ENCODE results near the gene PLXNA2.

The PLXNA2 gene

DNA sequence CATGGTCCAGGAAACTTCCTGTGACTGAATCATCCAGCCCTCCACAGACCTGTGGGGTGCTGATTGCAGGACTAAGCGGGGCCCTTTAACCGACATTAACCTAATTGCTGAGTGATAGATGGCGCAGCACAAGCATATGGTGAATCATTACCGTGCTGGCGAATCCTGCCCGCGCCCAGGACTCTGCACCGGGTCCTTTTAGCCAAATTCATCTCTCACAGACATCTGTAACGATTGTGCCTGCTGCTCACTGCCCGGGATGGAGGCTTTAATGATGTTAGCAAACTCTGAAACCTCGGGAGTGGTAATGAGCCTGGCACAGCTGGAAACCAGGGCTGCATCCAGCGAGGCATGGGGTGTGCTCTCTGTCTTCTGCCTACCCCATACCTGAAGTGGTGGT is 185.9 kb downstream of the PLXNA2 start:
- DNase-seq, result no peak

DNA sequence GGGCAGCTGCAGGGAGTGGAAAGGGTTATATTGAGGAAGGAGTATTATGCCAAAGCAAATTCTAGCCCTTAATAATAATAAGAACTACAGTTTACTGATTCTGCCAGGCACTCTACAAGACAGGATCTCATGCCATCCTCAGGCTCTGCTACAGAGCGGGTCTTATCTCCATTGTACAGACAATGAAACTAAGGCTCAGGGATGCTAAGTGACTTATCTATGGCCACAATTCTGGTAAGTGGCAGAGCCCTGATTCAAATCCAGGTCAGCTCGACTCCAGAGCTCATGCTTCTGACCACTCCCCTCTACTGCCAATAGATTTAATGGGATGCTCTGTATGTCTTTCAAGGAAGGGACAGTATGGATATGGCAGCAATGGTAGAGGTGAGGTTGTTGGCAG is 187.1 kb downstream of the PLXNA2 start:
- no peak for DNase-seq

DNA sequence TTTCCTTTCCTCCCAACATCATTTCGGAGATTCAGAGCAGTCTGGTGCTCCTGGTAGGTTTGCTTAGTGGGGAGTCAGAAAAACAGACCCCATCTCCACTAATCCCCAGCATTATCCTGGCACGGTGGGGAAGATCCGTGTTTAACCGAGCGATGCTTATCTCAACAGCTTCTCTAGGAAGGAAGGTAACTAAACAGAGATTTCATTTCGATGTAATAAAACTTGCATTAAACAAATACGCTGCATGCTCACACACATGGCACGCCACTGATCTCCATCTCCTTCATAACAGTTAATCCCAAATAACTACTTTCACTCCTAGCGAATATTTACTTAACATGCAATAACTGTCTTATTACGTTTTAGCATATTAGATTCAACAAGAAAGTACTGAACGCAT is 188.6 kb downstream of the PLXNA2 start:
- DNase-seq, result no peak

DNA sequence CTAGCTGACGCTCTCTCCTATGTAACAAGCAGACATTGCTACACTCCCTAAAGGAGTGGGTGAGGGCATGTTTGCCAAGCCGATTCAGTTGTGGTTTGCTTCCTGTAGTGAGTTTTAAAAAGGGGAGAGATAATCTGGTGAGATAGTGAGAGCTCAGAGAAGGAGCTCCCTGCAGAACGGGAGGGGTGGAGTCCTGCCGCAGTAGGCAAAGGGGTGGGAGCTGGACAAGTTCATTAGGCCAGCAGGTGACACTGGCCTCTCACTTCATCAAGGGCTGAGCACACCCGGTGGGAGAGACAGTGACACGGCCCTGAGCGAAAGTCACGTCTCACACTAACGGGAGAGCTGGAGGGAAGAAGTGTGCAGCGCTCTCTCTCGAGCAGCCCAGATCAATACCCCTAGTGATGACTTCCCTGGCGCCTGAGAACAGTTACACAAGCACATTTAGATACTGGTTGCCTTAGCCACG is 189.2 kb downstream of the PLXNA2 start:
- no peak for DNase-seq

DNA sequence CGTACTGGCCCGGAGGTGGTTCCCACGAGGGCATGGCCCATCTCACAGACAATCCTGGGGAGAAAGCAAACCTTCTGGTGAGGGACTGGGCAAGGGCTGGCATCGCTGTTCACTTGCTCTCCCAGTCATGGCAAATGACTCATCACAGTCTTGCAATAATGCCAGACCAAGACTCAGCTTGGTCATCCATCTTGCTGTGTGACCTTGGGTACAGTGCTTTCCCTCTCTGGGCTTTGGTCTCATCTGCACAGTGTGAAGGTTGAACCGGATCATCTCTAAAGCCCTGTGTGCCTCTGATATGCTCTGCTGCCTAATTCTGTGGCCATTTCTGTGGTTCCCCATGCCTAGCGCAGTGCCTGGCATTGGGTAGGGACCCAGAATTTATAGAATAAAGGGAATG is 189.7 kb downstream of the PLXNA2 start:
- no peak for DNase-seq

DNA sequence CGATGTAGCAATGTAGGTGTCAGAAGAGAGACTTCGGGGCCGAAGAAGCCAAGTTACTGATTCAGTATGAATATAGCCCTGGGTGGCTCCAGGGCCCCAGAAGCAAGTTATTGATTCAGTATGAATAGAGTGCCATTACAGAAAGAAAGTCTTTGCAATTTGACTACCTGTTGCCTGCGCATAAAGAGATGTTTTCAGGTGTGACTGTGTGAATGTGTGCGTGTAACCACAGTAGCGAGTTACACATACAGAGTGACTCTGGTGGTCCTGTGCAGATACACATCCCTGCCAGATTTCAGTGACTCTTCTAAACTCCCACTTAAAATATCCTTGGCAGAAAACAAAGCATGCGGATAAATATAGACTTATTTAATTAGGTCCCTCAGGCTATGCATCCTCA is 190.5 kb downstream of the PLXNA2 start:
- no peak for DNase-seq

DNA sequence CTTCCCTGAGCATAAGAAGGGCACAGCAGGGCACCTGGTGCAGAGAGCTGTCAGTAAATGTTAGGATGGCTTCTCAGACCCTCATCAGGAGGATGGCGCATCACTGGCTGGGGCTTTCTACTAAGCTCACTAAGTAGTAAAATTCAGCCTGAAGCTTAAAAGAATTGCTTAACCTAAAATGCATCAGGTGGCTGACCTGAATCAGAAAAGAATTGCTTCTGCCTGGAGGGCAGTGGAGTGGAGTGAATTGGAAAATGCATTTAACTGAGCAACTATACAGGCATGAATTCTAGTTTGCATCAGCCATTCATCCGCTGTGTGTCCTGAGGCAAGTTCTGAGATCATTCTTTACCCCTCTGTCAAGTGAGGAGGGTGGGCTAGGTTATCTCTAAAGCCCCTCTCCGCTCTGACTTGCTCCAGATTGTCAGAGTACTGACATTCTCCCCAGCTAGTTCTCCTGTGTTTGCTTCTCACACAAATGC is 191.2 kb downstream of the PLXNA2 start:
- DNase-seq, result no peak

DNA sequence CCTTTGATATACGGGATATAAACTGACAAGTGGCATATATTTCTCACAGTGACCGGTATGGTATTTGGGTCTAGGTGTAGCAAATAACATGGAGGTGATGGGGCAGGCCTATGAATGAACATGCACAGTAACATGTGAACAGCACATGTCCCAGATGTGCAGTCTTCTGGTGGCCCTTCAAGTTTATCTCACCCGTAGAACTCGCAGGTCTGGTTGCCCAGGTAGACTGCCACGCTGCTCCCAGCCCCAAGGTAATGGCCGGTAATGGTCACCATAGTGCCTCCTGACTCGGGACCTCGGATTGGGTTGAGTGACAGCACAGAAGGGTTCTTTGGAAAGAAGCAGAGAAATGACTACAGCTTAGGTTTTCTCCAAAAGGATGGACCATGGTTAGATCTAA is 192.0 kb downstream of the PLXNA2 start:
- no peak for DNase-seq

DNA sequence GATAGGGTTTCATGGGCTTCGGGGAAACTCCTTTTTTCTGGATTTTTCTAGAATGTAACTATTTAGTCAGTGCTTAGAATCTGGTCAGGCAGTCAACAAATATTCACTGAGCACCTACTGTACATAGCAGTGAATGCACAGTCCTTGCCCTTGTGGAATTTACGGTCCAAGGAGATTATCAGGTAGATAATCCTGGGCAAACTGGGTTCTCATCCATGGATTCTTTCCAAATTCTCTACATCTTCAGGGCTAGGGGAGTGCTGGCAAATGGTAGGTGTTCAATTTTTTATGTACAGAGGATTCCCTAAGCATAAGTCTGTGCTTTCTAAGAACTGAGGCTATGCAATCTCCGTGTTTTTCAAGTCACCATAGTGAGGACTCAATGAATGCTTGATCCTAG is 192.5 kb downstream of the PLXNA2 start:
- no peak for DNase-seq

DNA sequence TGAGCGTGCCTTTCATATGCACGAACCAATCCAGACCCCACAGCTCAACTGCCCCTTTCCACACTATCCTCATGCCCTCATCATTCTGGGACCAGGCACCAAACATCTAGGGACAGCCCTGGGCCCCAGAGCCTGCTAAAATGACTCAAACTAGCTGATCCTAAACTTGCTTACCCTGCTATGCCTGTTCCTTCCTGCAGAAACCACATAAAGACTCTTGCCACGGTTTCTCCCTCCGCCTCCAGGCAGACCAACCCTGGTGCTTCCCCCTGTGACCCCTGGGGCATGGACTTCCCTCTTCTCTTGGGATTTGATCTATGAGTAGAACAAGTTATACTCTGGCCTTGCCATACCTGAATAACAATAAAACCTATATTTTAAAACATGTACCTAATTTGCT is 195.3 kb downstream of the PLXNA2 start:
- DNase-seq, result no peak

DNA sequence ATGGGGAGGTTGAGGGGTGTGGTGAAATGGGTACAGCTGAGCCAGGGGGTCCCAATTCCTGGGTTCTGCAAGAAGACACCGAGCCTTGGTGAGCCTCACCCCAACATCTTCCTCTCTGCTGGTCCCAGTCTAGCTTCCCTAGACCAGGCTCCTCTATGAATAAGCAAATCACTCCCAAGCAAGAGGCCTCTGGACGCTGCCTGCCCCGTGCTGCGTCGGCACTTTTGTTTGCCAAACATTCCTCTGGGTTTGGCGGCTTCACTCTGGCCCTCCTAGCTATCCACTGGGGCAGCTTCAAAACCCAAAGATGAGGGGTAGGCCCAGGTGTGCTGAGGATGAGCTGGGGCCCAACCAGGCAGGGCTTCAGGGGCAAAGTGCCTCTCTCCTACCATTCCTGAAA is 196.2 kb downstream of the PLXNA2 start:
- no peak for DNase-seq

DNA sequence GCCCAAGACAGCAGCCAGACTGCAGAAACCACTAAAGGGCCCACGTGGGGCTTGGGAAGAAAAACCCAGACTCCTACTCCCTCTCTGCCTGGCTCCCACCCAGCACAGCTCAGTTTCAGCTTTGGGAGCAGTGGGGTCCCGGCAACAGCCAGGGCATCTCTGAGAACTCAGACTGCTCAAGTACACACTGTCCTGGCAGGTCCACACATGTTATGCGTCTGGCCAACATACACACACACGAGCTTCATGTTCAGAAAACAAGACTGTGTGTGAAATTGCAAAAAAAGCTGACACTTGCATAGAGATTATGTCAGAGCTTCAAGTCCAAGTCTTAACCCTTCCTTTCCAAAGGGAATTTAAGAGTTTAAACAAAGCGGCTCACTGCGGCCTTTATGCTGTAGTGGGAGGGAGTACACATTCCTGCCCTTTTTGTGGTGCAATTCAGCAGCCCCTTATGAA is 196.7 kb downstream of the PLXNA2 start:
- DNase-seq, result no peak

DNA sequence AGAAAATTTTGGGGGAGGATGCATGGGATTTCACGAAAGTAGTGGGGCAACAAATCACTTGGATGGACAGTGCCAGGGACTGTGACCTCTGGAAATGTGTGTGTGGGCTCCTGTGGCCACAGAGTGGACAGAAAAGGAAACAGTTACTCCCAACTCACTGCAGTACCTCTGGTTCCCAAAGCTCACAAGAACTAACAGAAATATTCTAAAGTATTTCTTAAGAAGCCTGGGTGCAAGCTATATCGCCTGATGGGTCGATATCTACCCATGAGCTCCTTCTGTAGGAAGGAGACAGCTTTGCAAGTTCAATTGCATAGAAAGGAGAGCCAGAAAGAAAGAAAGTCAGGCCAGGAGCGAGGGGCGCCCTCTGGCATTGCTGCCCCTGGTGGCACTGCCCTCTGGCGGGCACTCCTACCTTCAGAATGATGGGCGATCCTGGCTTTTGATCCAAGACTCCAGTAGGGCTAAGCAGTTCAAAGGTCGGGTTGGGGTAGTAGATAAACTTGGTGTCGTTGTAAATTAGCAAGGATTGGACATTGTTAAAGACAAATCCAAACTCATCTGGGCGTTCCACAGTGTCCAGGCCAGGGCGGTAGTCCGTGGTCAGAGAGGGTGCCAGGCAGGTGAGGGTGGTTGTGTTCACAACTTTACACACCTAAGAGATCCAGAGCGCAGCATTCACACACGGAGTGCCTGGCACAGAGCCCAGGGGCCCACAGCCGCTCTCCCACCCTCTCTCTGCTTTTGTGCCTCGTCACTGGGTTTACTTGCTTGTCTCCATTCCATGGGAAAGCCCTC is 198.5 kb downstream of the PLXNA2 start:
- no peak for DNase-seq

DNA sequence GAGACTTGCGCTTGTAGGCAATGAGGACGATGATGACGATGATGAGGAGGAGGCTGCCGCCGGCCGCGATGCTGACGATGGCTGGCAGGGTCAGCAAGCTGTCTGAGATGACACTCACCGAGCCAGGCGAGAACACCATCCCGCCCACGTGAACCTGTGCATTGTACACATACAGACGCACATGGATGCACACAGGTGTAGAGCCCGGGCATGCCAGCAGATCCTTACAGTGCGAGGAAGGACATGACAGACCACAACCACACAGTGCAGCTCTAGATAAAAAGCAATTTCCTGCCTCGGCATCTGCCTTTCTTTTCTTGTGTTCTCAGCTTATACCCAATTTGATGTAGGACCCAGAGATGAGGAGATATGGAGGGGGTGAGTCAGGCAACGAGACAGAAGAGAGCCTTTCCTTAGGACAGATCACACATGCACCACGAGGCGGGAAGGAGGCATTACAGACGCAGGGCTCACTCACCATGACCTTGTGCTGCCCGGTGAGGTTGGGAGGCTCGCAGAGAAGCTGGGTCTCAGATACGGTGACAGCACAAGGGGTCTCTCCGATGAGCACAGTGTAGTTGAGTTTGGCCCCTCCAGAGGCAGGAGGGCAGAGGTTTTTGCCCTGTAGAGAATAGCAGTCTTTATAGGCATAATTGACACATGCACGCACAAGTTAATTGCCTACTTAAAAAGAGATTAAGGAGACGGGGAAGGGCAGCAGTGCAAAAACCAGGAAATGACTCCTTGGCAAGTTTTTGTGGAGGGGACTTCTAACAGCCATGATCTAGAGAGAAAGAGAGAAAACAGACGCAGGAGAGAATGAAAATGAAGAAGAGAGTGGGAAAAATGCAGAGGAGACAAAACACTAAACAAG is 199.4 kb downstream of the PLXNA2 start:
- DNase-seq, result no peak

DNA sequence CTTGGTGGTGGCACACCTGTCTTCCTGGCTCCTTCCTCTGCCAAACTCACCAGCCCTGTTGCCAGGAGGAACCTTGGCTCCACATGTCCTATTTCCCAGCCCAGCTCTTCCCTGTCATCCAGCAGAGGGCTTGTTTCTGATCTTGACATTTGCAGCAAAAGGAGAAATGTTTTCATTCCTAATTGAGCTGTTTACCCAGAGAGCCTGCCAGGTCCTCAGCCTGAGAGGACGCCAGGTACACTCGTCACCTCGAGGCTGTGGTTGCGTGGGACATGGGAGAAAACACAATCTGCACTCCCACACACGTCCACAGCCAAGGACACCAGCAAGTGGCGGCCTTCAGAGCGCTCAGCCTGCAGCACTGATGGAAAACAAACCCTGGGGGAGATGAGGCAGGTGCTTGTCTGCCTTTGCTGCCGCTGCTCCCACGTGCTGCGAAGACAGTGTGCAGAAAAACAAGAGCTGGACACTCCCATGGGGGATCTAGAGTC is 200.4 kb downstream of the PLXNA2 start:
- no peak for DNase-seq

DNA sequence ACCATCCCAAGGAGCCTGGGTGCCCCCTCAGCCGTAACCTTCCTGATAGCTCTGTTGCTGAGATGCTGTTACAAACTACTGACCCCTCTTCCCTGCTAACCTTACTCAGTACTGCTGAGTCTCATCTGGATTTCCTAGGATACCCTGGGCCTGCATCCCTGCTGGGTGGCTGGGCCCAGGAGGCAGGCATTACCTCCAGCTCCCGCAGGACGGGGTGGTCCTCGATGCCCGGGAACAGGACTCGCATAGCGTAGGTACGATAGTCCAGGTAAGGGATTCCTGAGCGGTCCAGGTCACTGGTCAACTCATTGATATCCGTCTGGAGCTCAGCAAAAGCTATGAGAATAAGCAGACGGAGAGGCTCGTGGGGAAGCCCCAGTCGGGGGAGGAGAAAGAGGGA is 201.3 kb downstream of the PLXNA2 start:
- DNase-seq, result no peak

DNA sequence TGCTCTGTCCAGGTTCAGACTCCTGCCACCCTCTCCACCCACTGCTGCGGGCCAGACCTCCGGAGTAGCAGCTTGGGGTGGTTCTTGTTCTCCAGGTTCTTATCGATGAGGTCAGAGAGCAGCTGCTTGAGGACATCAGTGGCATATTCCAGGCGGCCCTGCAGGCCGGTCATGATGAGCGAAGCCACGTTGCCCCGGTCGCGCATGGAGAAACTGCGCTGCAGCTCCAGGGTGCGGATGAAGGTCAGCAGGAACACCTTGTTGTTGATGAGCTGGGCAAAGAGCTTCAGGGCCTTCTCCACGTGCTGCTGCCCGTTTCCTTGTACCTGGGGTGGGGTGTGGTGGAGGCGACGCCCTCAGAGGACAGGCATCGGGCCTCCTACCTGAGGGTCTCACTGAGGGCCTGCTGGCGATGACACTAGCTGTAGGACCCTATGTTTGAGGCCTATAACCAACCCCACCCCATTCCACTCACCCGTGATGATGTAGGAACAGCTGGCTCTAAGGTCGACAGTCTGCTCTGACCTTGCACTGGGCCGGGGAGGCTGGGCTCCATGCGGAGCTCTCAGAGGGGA is 202.1 kb downstream of the PLXNA2 start:
- DNase-seq, result no peak

DNA sequence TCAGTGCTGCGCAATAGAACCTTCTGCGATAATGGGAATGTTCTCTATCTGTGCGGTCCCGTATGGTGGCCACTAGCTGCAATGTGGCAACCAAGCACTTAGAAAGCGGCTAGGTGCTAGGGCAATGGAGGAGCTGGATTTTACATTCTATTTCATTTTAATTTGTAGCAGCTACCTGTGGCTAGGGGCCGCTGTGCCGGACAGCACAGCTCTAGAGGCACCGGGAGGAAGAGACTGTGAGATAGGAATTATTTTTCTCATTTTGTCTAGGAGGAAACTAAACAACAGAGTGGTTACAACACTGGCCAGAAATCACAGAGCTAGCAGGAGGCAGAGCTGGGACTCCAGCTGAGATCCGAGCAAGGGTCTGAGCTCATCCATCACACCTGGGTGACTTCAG is 202.7 kb downstream of the PLXNA2 start:
- DNase-seq, result no peak

DNA sequence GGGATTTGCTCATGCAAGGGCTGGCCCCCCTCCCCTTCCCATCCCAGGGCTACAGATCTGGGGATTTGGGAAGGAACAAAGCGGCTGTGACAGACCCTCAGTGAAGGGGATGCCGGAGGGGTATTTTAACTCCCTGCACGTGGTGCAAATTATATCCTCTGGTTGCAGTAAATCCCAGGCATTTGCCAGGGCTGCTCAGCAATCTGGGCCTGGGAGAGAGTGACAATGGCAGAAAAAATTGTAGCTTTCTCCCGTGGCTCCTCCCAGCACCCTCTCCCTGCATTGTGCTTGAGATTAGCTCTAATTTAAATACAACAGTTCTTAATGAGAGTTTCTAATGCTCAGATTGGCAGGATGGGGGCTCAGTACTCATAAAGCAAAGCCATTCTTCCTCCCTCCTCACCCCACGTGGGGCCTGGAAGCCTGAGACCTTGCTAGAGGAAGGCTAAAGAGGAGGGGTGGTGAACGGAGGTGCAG is 203.3 kb downstream of the PLXNA2 start:
- no peak for DNase-seq

DNA sequence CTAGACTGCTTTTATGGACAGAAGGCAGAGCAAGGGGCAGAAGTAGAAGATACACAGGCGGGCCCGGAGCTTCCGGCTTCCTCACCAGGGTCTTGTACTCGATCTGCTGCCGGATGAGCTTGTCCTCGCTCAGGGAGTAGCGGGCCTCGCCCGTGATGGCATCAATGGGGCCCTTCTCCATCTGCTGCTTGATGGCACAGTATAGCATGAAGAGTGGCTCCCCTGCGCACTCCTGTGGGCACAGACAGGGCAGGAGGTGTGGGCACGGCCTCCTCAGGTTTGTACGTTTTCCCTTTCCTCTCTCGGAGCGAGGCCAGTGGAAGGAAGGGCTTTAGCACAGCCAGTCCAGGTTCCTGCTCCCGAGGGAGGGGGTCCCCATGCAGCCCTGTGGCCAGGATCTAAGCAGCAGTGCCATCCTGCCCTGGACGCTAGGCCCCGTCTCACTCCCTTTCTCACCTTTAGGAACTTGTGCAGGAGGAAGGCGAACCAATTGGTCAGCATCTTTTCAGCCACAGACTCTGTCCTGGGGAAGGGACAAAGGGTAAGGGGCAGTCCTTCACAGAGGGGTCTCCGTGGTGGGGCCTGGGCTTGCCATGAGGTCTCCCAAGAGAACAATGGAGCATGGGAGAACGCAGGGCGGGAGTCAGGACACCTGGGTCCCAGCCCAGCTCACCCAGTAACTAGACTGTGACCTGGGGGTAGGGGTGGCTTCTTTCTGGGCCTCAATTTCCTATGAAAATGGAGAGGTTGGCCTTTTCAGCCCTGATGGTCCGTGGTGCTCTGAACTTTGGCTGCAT is 204.4 kb downstream of the PLXNA2 start:
- no peak for DNase-seq

DNA sequence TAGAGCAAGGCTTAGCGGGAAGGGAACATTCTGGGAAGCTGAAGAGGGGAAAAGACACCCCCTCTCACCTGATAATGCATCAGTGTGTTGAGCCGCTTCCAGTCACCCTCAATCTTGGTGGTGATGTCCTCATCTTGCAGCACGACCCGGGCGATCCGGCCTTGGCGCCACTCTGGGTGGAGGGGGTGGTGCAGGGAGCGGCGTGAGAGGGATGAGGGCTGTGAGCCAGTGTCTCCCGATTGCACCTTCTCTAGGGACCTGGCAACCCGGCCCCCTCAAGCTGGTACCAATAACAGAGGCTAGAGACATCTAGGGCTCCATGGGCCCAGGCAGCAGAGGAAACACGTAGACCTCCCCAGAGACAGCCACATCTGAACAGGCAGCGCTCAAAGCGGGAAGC is 205.9 kb downstream of the PLXNA2 start:
- DNase-seq, result no peak

Data from NCI-H2171 (cell line).